K562 (cell line): ENCODE results near the gene GNAI1. TPM values are rescaled to one million over a fixed set of nuclear protein-coding genes. Genes with fewer than 3 reads are reported as not detected.

Experiments
- ATAC-seq: fragments of 200-7000 bp; cut with Tn5 transposase; 3 replicates; pipeline ENCODE4 v1.9.1; 2020; ENCODE audit warnings: moderate library complexity
- BruUV-seq: library from RNA; stranded (reverse); fragments of 400-500 nt; replicated peaks from 2 replicates; lab custom pipeline; 2021; lab: Mats Ljungman, UMichigan
- CTCF ChIA-PET: fragments of 300-600 bp; formaldehyde crosslinking; extraction: SDS; loops from one replicate; lab custom pipeline; 2021; ENCODE audit warnings: low intra/inter-chr PET ratio; lab: Yijun Ruan, JAX
- POLR2A ChIA-PET: fragments of 300-600, 350-650 bp; sonication (Branson Sonifier 250); formaldehyde crosslinking; extraction: SDS; loops from one replicate; lab custom pipeline; 2021; ENCODE audit warnings: antibody characterized with exemption, inconsistent platforms; lab: Yijun Ruan, JAX
- DNase-seq, 4 experiments: peaks; one replicate each; pipeline versions ENCODE4 v3.0.0 to v3.0.0-alpha.2; 2011 to 2018; ENCODE audit warnings: low spot score in 3 of 4, mixed read lengths in 3 of 4; ENCODE audit errors: extremely low read depth in 1 of 4
- FAIRE-seq: peaks from 2 replicates; lab custom pipeline; 2011; peaks lifted over from hg19 to GRCh38; lab: Jason Lieb, UNC
- H2AFZ ChIP-seq: 2 replicates; pipeline ENCODE4 v1.6.0; 2011; ENCODE audit warnings: low read depth, low read length, control low read depth, inconsistent platforms
- H3K27ac ChIP-seq: fragments of 200-600 bp; 3 replicates; pipeline ENCODE4 v1.8.0; 2011; ENCODE audit warnings: low read depth, mild to moderate bottlenecking, control low read depth, inconsistent platforms, low read length, moderate library complexity, mixed read lengths; ENCODE audit errors: extremely low read depth
- H3K27me3 ChIP-seq, 2 experiments: fragments of 300-600 bp in 1 of 2; 2 replicates in 1 of 2; 3 replicates in 1 of 2; pipeline versions ENCODE4 v1.6.0 to v1.8.0; 2011; ENCODE audit warnings: inconsistent platforms in 2 of 2, low read length in 2 of 2, mild to moderate bottlenecking in 1 of 2, mixed read lengths in 1 of 2, moderate library complexity in 1 of 2; ENCODE audit not compliant: control insufficient read depth in 2 of 2, insufficient read depth in 2 of 2
- H3K36me3 ChIP-seq: fragments of 300-600 bp; 3 replicates; pipeline ENCODE4 v1.8.0; 2011; ENCODE audit warnings: mild to moderate bottlenecking, low read length, inconsistent platforms; ENCODE audit not compliant: control insufficient read depth, insufficient read depth
- H3K4me1 ChIP-seq, 2 experiments: fragments of 200-600 bp in 1 of 2; replicated peaks in 1 of 2; 2 replicates in 1 of 2; 3 replicates in 1 of 2; pipeline versions ENCODE4 v1.5.1 to v1.8.0; 2011; ENCODE audit warnings: inconsistent platforms in 2 of 2, low read length in 2 of 2, mild to moderate bottlenecking in 1 of 2, mixed read lengths in 1 of 2, moderate library complexity in 1 of 2; ENCODE audit not compliant: control insufficient read depth in 2 of 2, insufficient read depth in 2 of 2
- H3K4me2 ChIP-seq: 2 replicates; pipeline ENCODE4 v1.6.1; 2011; ENCODE audit warnings: low read length, control low read depth, inconsistent platforms, mixed read lengths; ENCODE audit not compliant: insufficient read depth
- H3K4me3 ChIP-seq: fragments of 200-600 bp; sonication (generic), shearing (Covaris generic); 2 replicates; pipeline ENCODE4 v1.5.1; 2016; ENCODE audit warnings: control low read depth, inconsistent platforms
- H3K79me2 ChIP-seq: fragments of 200-600 bp; 3 replicates; pipeline ENCODE4 v1.8.0; 2011; ENCODE audit warnings: low read length, inconsistent platforms; ENCODE audit not compliant: control insufficient read depth, insufficient read depth
- H3K9ac ChIP-seq, 2 experiments: 2 replicates each; pipeline versions ENCODE4 v1.6.0 to v1.6.1; 2011; ENCODE audit warnings: low read depth in 2 of 2, low read length in 2 of 2, control low read depth in 1 of 2, inconsistent platforms in 1 of 2, mild to moderate bottlenecking in 1 of 2, mixed read lengths in 1 of 2; ENCODE audit not compliant: insufficient read depth in 1 of 2
- H3K9me1 ChIP-seq: one replicate; pipeline ENCODE4 v1.6.0; 2011; ENCODE audit warnings: inconsistent platforms, mild to moderate bottlenecking, low read length, moderate library complexity; ENCODE audit not compliant: control insufficient read depth, insufficient read depth
- H3K9me3 ChIP-seq: replicated peaks from 2 replicates; pipeline ENCODE4 v1.5.1; 2011; ENCODE audit warnings: low read depth, low read length, inconsistent platforms; ENCODE audit not compliant: control insufficient read depth, insufficient read depth
- H4K20me1 ChIP-seq: replicated peaks from 2 replicates; pipeline ENCODE4 v1.6.1; 2011; ENCODE audit warnings: low read length, inconsistent platforms, mixed read lengths; ENCODE audit not compliant: control insufficient read depth, insufficient read depth
- AFF1 ChIP-seq, 2 experiments: fragments of 450-650 bp; IDR thresholded peaks; 2 replicates each; pipeline ENCODE4 v1.6.1; 2018; ENCODE audit warnings: mild to moderate bottlenecking in 2 of 2, low read depth in 1 of 2; ENCODE audit not compliant: partially characterized antibody in 2 of 2
- ARID2 ChIP-seq: fragments of 450-650 bp; IDR thresholded peaks from 2 replicates; pipeline ENCODE4 v1.6.1; 2017; ENCODE audit warnings: antibody characterized with exemption, mild to moderate bottlenecking
- CREB5 ChIP-seq: fragments of 250-450 bp; sonication (Bioruptor Pico); IDR thresholded peaks from 2 replicates; pipeline ENCODE4 v1.5.0; 2020; ENCODE audit warnings: mild to moderate bottlenecking
- DDX20 ChIP-seq: fragments of 450-650 bp; IDR thresholded peaks from 2 replicates; pipeline ENCODE4 v1.6.1; 2016; ENCODE audit warnings: missing genetic modification characterization, low read depth, mild to moderate bottlenecking, missing compliant biosample characterization, moderate library complexity
- KAT7 ChIP-seq: sonication (generic); formaldehyde crosslinking; IDR thresholded peaks from 2 replicates; pipeline ENCODE4 v1.8.0; 2022; ENCODE audit warnings: missing genetic modification reagents, mild to moderate bottlenecking, borderline replicate concordance
- MECOM ChIP-seq: fragments of 250-450 bp; sonication (Bioruptor Pico); IDR thresholded peaks from 2 replicates; pipeline ENCODE4 v1.8.0; 2022; ENCODE audit warnings: inconsistent platforms
- XRCC4 ChIP-seq: IDR thresholded peaks from one replicate; pipeline ENCODE4 v1.6.1; 2011; ENCODE audit not compliant: insufficient read depth, insufficient read length; ENCODE audit errors: extremely low read depth
- XRCC5 ChIP-seq: fragments of 200-400 bp; formaldehyde crosslinking; IDR thresholded peaks from 2 replicates; pipeline ENCODE4 v1.6.1; 2017; ENCODE audit warnings: low read depth, mild to moderate bottlenecking, low read length
- ZC3H4 ChIP-seq: sonication (generic); formaldehyde crosslinking; IDR thresholded peaks from 2 replicates; pipeline ENCODE4 v1.9.0; 2021; ENCODE audit warnings: missing genetic modification reagents, borderline replicate concordance
- ZNF146 ChIP-seq: IDR thresholded peaks from one replicate; pipeline ENCODE4 v1.6.1; 2018; ENCODE audit warnings: missing compliant biosample characterization; ENCODE audit not compliant: unreplicated experiment
- in situ Hi-C: fragments of 300-500 bp; cut with MboI; formaldehyde crosslinking; loops from 4 replicates; pipeline ENCODE4 v1.15.0; 2018; ENCODE audit warnings: inconsistent platforms, mixed read lengths
- intact Hi-C: fragments of 100-400 bp; cut with micrococcal nuclease; formaldehyde crosslinking; loops from 2 replicates; pipeline ENCODE4 v1.14.2; 2022
- polyA plus RNA-seq, 8 experiments: library from polyadenylated mRNA; depleted of rRNA in 4 of 8; stranded (reverse) in 5 of 8; unstranded in 3 of 8; fragments of >200 nt; fragmentation: Nextera tagmentation in 2 of 8; fragmentation: Illumina TruSeq in 1 of 8; extraction: Ambion mirVana in 2 of 8; extraction: Trizol in 1 of 8; gene quantifications; 2 replicates each; pipeline versions ENCODE4 v1.2.1 to v1.2.3, GENCODE V29; 2011 to 2014; ENCODE audit warnings: inconsistent platforms in 1 of 8, missing spikeins in 1 of 8
- total RNA-seq, 7 experiments: library from RNA; depleted of rRNA in 6 of 7; stranded (reverse); fragments of >200 nt in 6 of 7; fragmentation: Illumina TruSeq in 2 of 7; extraction: Trizol in 2 of 7; gene quantifications; 2 replicates each; pipeline versions ENCODE4 v1.2.1 to v1.2.3, GENCODE V29; 2011 to 2021; ENCODE audit warnings: low replicate concordance in 1 of 7
- TF ChIP-seq, protein P1 (sequence below): fragments of 200-800 bp; sonication (Bioruptor generic); IDR thresholded peaks from 2 replicates; pipeline ENCODE4 v1.6.1; 2017; ENCODE audit warnings: missing genetic modification characterization, missing compliant biosample characterization

Gene GNAI1
- total and polyA plus RNA-seq, 9 of the 15 experiments (the other 6 are each of a cell fraction or from before 2014, with no cell fraction given), result 0.03 to 0.13 (median 0.08) TPM; not detected in 6

- no peak for TF ChIP-seq AFF1 (IDR thresholded peaks at IDR 0.05; ENCODE audit: low read depth in 1 of 2, partially characterized antibody in 2 of 2)
- TF ChIP-seq XRCC4, result no peak
- TF ChIP-seq, all 486 proteins: peak for 0
Measured at GRCh38 chr7:80224415-80224814, 89.8 kb downstream of the GNAI1 start (continued).

- FAIRE-seq (no peak), ATAC-seq (no peak), DNase-seq (no peak)
- in situ Hi-C loops, result loop anchor here (5.0 kb wide), 1 partner anchor 92 kb away; no protein-coding TSS in a partner anchor
- CTCF ChIA-PET, result no interaction called here
- Histone ChIP-seq H4K20me1 (no peaks in the 10 kb centered on the region), H3K9me1 (no peaks in the 10 kb centered on the region), H3K27ac (no peak overlapping the region), H2AFZ (no peak overlapping the region), H3K9me3 (no peaks in the 10 kb centered on the region), H3K79me2 (no peaks in the 10 kb centered on the region), H3K4me1 (no peaks in the 10 kb centered on the region), H3K9ac (no peak overlapping the region), H3K4me2 (no peak overlapping the region), H3K4me3 (no peak overlapping the region), H3K27me3 (no peaks in the 10 kb centered on the region), H3K36me3 (no peaks in the 10 kb centered on the region)
- TF ChIP-seq KAT7 (CRISPR knock-in tag), result no peak
- TF ChIP-seq DDX20 (tag), result no peak
- TF ChIP-seq XRCC5, result no peak
- no peak for TF ChIP-seq MECOM (CRISPR knock-in tag)
- no peak for TF ChIP-seq CREB5 (CRISPR knock-in tag)
- no peak for TF ChIP-seq ARID2
- TF ChIP-seq ZC3H4 (CRISPR knock-in tag), result no peak
- TF ChIP-seq ZNF146, result no peak
- TF ChIP-seq, protein P1, sequence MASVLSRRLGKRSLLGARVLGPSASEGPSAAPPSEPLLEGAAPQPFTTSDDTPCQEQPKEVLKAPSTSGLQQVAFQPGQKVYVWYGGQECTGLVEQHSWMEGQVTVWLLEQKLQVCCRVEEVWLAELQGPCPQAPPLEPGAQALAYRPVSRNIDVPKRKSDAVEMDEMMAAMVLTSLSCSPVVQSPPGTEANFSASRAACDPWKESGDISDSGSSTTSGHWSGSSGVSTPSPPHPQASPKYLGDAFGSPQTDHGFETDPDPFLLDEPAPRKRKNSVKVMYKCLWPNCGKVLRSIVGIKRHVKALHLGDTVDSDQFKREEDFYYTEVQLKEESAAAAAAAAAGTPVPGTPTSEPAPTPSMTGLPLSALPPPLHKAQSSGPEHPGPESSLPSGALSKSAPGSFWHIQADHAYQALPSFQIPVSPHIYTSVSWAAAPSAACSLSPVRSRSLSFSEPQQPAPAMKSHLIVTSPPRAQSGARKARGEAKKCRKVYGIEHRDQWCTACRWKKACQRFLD (CRISPR knock-in tag), result no peak
- no TSS peak for BruUV-seq
- POLR2A ChIA-PET, result interaction anchor here (0.7 kb wide), 1 partner anchor 8 kb away, joined by 3 read pairs; no protein-coding TSS in a partner anchor
- intact Hi-C loops, result no loop called here
Measured at GRCh38 chr7:80225361-80225760, 90.7 kb downstream of the GNAI1 start.
